Measurements from ENCODE around the gene LIN37.
"Not testable (repeated sequence)": the region's sequence is repeated elsewhere in the genome, so short reads cannot be mapped to it uniquely, and the experiment has no call there.

LIN37 gene

DNA sequence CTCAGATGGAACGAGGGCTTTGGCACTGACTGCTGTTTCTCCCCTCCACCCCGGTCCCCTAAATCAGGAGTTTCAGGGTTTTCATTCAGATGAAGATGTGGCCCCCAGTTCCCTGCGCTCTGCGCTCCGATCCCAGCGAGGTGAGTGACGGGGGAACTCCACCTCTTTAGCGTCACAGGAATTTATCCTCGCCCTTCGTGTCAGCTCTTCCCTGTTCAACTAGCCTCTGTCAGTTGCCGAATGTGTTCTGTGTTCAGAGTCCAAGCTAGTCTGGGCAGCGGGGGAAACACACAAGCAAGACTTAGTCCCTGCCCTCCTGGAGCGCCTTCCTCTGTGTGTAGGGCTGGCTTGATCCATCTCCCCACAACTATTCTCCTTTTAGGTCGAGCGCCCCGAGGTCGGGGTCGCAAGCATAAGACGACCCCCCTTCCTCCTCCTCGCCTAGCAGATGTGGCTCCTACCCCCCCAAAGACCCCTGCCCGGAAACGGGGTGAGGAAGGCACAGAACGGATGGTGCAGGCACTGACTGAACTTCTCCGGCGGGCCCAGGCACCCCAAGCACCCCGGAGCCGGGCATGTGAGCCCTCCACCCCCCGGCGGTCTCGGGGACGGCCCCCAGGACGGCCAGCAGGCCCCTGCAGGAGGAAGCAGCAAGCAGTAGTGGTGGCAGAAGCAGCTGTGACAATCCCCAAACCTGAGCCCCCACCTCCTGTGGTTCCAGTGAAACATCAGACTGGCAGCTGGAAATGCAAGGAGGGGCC is 28.8 kb upstream of the LIN37 start:
- no peak for DNase-seq (ENCODE audit: low spot score)

DNA sequence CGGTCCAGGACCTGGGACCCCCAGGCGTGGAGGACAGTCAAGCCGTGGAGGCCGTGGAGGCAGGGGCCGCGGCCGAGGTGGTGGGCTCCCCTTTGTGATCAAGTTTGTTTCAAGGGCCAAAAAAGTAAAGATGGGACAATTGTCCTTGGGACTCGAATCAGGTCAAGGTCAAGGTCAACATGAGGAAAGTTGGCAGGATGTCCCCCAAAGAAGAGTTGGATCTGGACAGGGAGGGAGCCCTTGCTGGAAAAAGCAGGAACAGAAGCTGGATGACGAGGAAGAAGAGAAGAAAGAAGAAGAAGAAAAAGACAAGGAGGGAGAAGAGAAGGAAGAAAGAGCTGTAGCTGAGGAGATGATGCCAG is 28.2 kb upstream of the LIN37 start:
- no peak for DNase-seq (ENCODE audit: low spot score)

DNA sequence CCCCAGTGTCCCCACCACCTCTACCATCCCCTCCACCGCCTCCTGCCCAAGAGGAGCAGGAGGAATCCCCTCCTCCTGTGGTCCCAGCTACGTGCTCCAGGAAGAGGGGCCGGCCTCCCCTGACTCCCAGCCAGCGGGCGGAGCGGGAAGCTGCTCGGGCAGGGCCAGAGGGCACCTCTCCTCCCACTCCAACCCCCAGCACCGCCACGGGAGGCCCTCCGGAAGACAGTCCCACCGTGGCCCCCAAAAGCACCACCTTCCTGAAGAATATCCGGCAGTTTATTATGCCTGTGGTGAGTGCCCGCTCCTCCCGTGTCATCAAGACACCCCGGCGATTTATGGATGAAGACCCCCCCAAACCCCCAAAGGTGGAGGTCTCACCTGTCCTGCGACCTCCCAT is 27.7 kb upstream of the LIN37 start:
- DNase-seq (ENCODE audit: low spot score), result no peak

DNA sequence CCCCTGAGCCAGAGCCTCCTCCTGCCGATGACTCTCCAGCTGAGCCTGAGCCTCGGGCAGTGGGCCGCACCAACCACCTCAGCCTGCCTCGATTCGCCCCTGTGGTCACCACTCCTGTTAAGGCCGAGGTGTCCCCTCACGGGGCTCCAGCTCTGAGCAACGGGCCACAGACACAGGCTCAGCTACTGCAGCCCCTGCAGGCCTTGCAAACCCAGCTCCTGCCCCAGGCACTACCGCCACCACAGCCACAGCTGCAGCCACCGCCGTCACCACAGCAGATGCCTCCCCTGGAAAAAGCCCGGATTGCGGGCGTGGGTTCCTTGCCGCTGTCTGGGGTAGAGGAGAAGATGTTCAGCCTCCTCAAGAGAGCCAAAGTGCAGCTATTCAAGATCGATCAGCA is 27.0 kb upstream of the LIN37 start:
- no peak for DNase-seq (ENCODE audit: low spot score)

DNA sequence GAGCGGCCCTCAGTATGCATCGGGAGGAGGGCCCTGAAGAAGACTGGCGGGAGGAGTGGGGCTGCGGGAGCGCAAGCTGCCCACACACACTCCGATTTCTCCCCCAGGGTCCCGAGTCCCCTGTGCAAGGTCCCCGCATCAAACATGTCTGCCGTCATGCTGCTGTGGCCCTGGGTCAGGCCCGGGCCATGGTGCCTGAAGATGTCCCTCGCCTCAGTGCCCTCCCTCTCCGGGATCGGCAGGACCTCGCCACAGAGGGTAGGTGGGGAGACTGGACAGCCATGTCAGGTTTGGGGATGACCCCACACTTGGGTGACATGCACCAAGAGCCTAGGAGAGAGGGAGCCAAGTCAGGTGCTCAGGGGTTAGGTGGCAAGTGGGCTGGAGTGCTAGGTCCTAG is 25.9 kb upstream of the LIN37 start:
- no peak for DNase-seq (ENCODE audit: low spot score)

DNA sequence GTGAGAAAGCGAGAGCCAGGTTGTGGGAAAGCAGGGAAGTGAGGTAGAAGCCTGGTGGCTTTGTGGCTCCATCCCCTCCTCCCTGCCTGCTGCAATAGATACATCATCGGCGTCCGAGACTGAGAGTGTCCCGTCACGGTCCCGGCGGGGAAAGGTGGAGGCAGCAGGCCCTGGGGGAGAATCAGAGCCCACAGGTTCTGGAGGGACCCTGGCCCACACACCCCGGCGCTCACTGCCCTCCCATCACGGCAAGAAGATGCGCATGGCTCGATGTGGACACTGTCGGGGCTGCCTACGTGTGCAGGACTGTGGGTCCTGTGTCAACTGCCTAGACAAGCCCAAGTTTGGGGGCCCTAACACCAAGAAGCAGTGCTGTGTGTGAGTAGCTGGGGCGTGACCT is 25.5 kb upstream of the LIN37 start:
- DNase-seq (ENCODE audit: low spot score), result no peak

DNA sequence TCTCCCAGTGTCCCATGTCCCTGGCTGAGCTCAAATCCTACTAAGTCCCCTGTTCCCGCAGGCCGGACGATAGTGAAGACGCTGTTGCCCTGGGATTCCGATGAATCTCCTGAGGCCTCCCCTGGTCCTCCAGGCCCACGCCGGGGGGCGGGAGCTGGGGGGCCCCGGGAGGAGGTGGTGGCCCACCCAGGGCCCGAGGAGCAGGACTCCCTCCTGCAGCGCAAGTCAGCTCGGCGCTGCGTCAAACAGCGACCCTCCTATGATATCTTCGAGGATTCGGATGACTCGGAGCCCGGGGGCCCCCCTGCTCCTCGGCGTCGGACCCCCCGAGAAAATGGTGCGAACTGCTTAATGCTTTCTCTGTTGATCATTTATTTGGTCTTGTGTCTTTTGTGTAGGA is 24.7 kb upstream of the LIN37 start:
- DNase-seq (ENCODE audit: low spot score), result no peak

DNA sequence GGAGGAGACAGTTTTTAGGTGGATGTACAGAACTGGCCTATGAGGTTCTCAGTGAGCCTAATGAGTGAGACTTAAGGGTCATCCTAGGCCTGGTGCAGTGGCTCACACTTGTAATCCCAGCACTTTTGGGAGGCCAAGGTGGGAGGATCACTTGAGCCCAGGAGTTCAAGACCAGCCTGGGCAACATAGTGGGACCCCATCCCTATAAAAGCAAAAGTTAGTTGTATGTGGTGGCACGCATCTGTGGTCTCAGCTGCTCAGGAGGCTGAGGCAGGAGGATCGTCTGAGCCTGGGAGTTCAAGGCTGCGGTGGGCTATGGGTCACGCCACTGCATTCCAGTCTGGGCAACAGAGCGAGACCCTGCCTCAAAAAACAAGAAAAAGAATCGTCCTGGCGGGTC is 24.2 kb upstream of the LIN37 start:
- not testable (repeated sequence) for DNase-seq (ENCODE audit: low spot score)

DNA sequence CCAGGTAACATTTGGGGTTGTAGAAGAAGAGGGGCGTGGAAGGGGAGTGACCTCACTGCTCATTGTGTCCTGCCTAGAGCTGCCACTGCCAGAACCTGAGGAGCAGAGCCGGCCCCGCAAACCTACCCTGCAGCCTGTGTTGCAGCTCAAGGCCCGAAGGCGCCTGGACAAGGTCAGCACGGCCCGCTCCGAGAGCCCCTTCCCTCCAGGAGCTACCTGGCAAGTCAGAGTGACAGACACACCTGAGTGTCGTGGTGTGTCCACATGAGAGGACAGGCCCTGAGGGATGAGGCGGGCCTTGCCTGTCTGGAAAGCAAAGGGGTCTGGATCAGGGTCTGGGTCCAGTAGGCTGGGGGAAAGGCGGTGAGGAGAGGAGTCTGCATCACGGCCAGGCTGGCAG is 23.8 kb upstream of the LIN37 start:
- no peak for DNase-seq (ENCODE audit: low spot score)

DNA sequence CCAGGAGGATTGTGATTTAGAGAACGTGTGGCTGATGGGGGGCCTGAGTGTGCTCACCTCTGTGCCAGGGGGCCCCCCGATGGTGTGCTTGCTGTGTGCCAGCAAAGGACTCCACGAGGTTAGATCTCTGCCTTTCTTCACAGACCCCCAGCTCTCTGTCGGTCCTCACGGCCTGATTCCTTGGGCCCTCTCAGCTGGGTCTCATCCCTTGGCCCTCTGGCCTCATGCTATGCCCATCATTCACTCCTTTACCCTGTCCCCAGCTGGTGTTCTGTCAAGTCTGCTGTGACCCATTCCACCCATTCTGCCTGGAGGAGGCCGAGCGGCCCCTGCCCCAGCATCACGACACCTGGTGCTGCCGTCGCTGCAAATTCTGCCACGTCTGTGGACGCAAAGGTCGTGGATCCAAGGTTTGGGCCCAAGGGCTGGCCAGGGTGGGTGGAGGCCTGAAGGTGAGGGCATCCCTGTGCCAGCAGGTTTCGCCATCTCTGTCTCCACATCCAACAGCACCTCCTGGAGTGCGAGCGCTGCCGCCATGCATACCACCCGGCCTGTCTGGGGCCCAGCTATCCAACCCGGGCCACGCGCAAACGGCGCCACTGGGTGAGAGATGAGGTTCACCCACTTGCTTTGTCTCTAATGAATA is 23.0 kb upstream of the LIN37 start:
- DNase-seq (ENCODE audit: low spot score), result no peak

DNA sequence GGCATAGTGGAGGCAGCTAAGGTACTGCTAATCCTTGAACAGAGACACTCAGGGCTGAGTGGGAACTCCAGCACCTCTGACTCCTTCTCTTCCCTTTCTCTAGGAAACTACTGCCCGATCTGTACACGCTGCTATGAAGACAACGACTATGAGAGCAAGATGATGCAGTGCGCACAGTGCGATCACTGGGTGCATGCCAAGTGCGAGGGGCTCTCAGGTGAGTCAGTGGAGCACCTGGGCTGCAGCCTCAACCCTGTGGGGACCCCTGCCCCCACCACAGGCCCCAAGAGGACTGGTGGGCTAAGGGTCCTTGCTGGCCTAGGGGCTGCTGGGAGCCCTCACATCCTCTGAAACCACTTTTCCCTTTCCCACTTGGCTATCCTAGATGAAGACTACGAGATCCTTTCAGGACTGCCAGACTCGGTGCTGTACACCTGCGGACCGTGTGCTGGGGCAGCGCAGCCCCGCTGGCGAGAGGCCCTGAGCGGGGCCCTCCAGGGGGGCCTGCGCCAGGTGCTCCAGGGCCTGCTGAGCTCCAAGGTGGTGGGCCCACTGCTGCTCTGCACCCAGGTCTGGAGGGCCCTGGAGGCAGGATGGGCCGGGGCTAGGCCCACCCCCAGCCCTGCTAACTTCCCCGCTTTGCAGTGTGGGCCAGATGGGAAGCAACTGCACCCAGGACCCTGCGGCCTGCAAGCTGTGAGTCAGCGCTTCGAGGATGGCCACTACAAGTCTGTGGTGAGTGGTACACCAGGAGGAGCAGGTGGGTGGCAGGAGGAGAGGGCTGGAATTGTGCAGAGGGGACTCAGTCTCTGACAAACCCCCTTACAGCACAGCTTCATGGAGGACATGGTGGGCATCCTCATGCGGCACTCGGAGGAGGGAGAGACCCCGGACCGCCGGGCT is 21.1 kb upstream of the LIN37 start:
- no peak for DNase-seq (ENCODE audit: low spot score)

DNA sequence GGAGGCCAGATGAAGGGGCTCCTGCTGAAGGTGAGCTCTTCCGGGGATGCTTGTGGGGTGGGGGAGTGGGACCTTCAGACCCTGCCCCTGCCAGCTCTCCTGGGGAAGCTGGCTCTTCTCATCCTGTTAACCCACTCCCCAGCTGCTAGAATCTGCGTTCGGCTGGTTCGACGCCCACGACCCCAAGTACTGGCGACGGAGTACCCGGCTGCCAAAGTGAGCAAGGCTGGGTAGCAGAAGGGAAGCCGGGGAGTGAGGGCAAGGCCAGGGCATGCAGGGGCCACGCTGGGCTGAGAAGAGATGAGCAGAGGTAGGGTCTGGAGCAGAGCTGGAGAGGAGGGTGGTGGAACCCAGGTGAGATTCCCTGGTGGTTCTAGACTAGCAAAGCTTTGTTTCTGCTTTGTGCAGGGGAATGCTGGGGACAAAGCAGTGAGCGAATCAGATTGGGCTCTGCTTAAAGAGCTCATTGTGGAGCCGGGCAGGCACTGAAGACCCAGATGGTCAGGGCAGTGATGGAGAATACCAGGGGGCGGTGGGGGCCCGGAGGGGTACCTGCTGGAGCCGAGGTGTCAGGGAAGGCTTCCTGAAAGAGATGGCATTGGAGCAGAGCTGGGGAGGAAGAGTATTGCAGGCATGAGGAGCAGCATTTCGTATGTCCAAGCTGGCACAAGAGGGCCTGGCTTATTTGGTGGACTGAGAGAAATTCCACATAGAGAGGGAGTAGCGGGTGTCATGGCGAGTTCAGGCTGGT is 20.2 kb upstream of the LIN37 start:
- DNase-seq (ENCODE audit: low spot score), result no peak

DNA sequence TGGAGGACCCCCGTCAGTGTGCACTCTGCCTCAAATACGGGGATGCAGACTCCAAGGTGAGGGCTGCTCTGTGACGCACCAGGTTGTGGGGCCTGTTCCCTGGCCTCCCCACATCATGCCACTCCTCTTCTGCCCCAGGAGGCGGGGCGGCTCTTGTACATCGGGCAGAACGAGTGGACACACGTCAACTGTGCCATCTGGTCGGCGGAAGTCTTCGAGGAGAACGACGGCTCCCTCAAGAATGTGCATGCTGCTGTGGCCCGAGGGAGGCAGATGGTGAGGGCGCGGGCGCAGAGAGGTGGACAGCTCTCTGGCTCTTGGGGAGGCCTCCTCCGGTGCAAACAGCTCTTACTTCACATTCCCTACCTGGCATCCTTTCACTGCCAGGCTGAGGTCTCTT is 19.4 kb upstream of the LIN37 start:
- DNase-seq (ENCODE audit: low spot score), result no peak

DNA sequence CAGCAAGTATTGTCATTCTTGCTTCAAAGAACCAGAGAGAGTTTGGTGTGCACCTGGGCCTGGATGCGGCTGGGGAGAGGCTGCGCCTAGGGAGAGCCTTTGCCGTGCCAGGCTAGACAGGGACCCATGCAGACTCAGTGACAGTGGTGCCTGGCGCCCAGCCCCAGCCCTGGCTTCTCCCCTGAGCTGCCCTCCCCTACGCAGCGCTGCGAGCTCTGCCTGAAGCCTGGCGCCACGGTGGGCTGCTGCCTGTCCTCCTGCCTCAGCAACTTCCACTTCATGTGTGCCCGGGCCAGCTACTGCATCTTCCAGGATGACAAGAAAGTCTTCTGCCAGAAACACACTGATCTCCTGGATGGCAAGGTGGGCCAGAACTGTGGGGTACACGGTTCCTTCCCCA is 18.6 kb upstream of the LIN37 start:
- DNase-seq (ENCODE audit: low spot score), result no peak

DNA sequence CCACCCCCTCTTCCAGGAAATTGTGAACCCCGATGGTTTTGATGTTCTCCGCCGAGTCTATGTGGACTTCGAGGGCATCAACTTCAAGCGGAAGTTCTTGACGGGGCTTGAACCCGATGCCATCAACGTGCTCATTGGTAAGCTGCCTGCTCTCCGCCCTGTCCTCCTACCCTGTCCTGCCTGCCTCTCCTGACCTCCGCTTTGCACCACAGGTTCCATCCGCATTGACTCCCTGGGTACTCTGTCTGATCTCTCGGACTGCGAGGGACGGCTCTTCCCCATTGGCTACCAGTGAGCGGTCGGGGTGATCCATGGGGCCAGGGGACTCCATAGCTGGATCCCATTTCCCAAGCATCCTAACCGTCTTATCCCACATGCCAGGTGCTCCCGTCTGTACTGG is 18.1 kb upstream of the LIN37 start:
- DNase-seq (ENCODE audit: low spot score), result no peak

DNA sequence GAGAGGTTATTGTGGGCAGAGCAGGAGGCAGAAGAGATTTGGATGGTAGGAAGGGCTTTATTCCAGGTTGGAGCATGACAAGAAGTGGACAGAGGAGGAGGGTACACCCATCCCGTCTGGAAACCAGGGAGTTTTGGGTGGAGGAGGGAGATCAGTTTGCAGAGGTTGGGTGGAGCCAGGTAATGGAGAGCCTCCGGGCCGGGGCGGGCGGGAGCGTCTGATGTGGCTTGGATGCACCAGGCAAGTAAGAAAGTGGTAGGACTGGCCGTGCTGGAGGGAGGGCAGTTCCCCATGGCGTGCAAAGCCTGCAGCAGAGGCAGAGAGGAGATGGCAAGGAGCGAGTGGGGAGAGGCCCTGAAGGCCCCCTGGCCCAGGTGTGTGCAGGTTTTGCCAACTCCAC is 17.0 kb upstream of the LIN37 start:
- DNase-seq (ENCODE audit: low spot score), result no peak

DNA sequence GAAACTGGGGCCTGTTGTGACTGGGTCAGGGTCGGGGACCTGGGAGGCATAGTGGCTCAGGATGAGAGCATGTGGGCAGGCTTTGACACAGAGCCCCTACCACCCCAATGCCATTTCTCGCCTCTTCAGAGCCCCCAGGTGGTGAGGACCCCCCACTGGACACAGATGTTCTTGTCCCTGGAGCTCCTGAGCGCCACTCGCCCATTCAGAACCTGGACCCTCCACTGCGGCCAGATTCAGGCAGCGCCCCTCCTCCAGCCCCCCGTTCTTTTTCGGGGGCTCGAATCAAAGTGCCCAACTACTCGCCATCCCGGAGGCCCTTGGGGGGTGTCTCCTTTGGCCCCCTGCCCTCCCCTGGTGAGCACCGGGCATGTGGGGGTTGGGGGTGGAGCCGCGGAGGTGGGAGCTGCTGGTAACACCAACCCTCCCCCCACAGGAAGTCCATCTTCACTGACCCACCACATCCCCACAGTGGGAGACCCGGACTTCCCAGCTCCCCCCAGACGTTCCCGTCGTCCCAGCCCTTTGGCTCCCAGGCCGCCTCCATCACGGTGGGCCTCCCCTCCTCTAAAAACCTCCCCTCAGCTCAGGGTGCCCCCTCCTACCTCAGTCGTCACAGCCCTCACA is 16.5 kb upstream of the LIN37 start:
- DNase-seq (ENCODE audit: low spot score), result no peak

DNA sequence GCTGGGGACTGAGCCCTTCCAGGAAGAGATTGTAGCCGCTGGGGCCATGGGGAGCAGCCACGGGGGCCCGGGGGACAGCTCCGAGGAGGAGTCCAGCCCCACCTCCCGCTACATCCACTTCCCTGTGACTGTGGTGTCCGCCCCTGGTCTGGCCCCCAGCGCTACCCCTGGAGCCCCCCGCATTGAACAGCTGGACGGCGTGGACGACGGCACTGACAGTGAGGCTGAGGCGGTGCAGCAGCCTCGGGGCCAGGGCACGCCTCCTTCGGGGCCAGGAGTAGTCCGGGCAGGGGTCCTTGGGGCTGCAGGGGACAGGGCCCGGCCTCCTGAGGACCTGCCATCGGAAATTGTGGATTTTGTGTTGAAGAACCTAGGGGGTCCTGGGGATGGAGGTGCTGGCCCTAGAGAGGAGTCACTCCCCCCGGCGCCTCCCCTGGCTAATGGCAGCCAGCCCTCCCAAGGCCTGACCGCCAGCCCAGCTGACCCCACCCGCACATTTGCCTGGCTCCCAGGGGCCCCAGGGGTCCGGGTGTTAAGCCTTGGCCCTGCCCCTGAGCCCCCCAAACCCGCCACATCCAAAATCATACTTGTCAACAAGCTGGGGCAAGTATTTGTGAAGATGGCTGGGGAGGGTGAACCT is 15.7 kb upstream of the LIN37 start:
- DNase-seq (ENCODE audit: low spot score), result no peak

DNA sequence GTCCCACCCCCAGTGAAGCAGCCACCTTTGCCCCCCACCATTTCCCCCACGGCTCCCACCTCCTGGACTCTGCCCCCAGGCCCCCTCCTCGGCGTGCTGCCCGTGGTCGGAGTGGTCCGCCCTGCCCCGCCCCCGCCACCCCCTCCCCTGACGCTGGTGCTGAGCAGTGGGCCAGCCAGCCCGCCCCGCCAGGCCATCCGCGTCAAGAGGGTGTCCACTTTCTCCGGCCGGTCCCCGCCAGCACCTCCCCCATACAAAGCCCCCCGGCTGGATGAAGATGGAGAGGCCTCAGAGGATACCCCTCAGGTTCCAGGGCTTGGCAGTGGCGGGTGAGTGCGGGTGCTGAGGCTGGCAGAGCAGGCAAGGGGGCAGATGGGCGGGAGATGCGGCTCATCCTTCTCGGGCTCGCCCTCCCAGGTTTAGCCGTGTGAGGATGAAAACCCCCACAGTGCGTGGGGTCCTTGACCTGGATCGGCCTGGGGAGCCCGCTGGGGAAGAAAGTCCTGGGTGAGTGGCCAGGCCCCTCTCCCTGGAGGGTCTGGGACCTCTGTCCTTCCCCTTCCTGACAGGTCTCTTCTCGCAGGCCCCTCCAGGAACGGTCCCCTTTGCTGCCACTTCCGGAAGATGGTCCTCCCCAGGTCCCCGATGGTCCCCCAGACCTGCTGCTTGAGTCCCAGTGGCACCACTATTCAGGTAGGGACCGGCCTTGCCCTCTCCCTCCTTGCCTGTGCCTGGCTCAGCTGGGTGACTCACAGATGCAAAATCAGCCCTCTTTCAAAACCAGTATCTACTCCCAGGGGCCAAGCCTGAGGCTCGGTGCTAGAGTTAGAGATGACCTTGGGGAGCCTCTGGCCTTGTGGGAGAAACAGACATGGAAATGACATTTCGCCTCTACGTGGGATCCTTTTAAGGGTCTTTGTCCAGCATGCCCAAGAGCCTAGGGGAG is 14.9 kb upstream of the LIN37 start:
- DNase-seq (ENCODE audit: low spot score), result no peak

DNA sequence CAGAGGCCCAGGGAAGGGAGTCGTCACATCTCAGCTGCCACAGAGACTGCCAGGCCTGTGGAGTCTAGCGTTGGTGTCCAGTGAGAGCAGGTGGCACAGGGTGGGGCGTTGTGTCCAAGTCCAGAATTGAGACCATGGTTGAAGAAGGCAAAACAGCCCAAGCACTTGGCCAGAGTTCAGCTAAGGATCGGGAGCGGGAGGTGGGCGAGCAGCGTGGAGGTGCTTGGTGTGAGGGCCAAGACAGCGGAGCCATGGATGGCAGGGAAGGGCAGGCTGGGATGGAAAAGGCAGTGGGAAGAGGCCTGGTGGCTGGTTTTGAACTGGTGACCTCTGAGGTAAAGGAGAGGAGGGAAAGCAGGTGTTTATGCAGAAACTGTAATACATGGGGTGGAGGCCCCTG is 14.1 kb upstream of the LIN37 start:
- DNase-seq (ENCODE audit: low spot score), result no peak
